ENCODE measurements around the gene CHST15.

DNA sequence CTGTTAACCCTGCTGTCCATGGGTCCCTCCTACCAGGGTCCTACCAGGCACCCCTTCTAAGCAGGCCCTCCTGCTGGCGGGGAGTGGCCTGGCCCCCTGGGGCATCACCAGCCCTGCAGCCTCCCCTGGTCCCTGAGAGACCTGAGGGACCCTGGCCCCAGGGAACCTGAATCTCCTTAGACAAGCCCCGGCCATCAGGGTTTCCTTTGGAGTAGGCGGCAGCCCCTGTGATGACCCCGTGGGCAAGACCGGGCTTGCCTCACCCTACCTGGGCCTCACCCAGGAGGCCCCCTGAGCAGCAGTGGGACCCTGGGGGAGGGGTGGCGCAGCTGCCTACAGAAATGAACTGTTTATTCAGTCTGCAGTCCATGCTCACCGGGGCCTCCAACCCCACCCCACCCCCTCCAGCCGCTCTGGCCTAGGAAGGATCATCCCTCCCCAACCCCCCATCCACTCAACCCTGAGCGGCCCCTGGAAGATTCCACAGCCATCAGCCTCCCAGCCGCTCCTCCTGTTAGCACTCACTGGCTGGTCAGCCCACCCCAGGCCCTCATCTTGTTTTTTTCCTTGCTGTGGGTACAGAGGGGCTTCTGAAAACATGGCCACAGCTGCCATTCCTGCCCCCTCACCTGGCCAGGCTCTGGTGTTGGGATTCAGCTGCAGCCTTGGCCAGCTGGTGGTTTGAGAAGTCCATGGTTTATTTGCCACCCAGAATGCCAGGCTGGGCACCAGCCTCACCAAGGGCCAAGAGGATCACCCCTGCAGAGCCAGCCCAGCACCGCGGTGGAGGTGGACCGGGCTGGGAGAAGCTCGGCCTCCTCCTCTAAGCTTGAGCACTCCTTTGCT is 34.8 kb upstream of the CHST15 start:
- TF ChIP-seq CTCF (conservative IDR thresholded peaks at IDR 0.05; ENCODE audit: low read length), result no peak
- TF ChIP-seq EZH2phosphoT487 (IDR thresholded peaks at IDR 0.05; ENCODE audit: borderline replicate concordance, low read depth, low read length), result no peak
